ENCODE data around the gene LILRA6. TPM values are rescaled to one million over a fixed set of nuclear protein-coding genes. Genes with fewer than 3 reads are reported as not detected.

Gene LILRA6
- total and polyA plus RNA-seq, 10 of the 15 experiments (the other 5 are each of a cell fraction or from before 2014, with no cell fraction given): 0.04 to 1.7 (median 0.09) TPM; not detected in 2

DNA sequence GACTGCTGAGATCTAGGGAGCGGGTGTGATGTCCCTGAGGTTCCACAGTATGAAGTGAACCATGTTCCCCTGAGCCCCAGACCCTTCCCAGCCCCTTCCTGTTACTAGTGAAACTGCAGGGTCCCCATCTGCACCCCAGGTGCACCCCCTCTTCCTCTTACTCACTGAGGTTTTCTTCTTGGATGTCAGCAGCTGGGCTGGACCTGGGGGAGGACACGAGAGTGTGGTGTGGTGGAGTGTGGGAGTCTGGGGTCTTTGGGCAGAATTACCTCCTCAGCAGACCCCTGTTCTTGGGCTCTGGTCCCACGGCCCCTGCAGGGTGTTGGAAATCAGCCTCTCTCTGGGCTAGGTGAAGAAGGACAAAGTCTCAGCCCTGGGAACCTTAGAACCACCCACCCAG lies 3.3 kb upstream of the LILRA6 start:
- in situ Hi-C loops (cut with MboI): no loop called here
- FAIRE-seq (no peak), ATAC-seq (no peak), DNase-seq (ENCODE audit: low read depth, low spot score) (no peak)
- no TSS peak for BruUV-seq (replicated peaks)
- CTCF ChIA-PET: interaction anchor here (0.6 kb wide), 1 partner anchor 65 kb away, joined by 3 read pairs; no protein-coding TSS in a partner anchor
- Histone ChIP-seq H3K4me3 (no peak overlapping the region), H2AFZ (ENCODE audit: control insufficient read depth, low read depth, low read length) (no peak overlapping the region), H3K79me2 (ENCODE audit: control insufficient read depth, insufficient read depth, low read length) (no peaks in the 10 kb centered on the region), H4K20me1 (ENCODE audit: control insufficient read depth, insufficient read depth) (no peaks in the 10 kb centered on the region), H3K27me3 (replicated peaks in 1 of 2; ENCODE audit: control insufficient read depth in 2 of 2, insufficient read depth in 2 of 2, low read length in 1 of 2) (no peaks in the 10 kb centered on the region; a peak in 1 of 4 replicates), H3K36me3 (ENCODE audit: control insufficient read depth in 2 of 2, insufficient read depth in 2 of 2, low read length in 1 of 2) (no peaks in the 10 kb centered on the region), H3K4me2 (ENCODE audit: control insufficient read depth, insufficient read depth) (no peak overlapping the region), H3K27ac (ENCODE audit: control insufficient read depth, insufficient read depth) (no peak overlapping the region), H3K9me3 (replicated peaks; ENCODE audit: control insufficient read depth, insufficient read depth, low read length) (no peaks in the 10 kb centered on the region), H3K4me1 (ENCODE audit: control insufficient read depth, insufficient read depth, low read length) (no peaks in the 10 kb centered on the region; the same call in 1 of the 2 replicates), H3K9ac (ENCODE audit: control insufficient read depth, insufficient read depth, low read length) (no peak overlapping the region)
- SMC1A ChIA-PET (ENCODE audit: uncharacterized antibody, unreplicated experiment): no interaction called here
- RAD21 ChIA-PET (ENCODE audit: unreplicated experiment): no interaction called here
- POLR2A ChIA-PET: no interaction called here
- WGBS (ENCODE audit: insufficient coverage, insufficient replicate concordance, low lambda C conversion rate, missing lambda C conversion rate): 0% methylated on average over 3 of the region's 3 CpGs
- intact Hi-C loops (cut with micrococcal nuclease; ENCODE audit: unreplicated experiment): no loop called here
- TF ChIP-seq POLR2A (IDR thresholded peaks at IDR 0.05; ENCODE audit: low read depth, low read length) (no peak), FOS (IDR thresholded peaks at IDR 0.05; ENCODE audit: borderline replicate concordance, extremely low read depth, insufficient read length) (no peak), CREB1 (IDR thresholded peaks at IDR 0.05; ENCODE audit: low read depth) (no peak), IRF4 (IDR thresholded peaks at IDR 0.05; ENCODE audit: low read depth, low read length) (no peak), NR2F1 (conservative IDR thresholded peaks at IDR 0.05) (no peak), NFYA (IDR thresholded peaks at IDR 0.05; ENCODE audit: borderline replicate concordance, low read depth, low read length) (no peak), TAF1 (IDR thresholded peaks at IDR 0.05; ENCODE audit: borderline replicate concordance, low read depth, low read length) (no peak), RB1 (IDR thresholded peaks at IDR 0.05; ENCODE audit: borderline replicate concordance) (no peak), NRF1 (conservative IDR thresholded peaks at IDR 0.05; ENCODE audit: low read depth, low read length) (no peak), TCF12 (IDR thresholded peaks at IDR 0.05; ENCODE audit: low read depth, low read length) (no peak), JUND (IDR thresholded peaks at IDR 0.05; ENCODE audit: low read depth, low read length) (no peak)
- TF ChIP-seq, protein P1, sequence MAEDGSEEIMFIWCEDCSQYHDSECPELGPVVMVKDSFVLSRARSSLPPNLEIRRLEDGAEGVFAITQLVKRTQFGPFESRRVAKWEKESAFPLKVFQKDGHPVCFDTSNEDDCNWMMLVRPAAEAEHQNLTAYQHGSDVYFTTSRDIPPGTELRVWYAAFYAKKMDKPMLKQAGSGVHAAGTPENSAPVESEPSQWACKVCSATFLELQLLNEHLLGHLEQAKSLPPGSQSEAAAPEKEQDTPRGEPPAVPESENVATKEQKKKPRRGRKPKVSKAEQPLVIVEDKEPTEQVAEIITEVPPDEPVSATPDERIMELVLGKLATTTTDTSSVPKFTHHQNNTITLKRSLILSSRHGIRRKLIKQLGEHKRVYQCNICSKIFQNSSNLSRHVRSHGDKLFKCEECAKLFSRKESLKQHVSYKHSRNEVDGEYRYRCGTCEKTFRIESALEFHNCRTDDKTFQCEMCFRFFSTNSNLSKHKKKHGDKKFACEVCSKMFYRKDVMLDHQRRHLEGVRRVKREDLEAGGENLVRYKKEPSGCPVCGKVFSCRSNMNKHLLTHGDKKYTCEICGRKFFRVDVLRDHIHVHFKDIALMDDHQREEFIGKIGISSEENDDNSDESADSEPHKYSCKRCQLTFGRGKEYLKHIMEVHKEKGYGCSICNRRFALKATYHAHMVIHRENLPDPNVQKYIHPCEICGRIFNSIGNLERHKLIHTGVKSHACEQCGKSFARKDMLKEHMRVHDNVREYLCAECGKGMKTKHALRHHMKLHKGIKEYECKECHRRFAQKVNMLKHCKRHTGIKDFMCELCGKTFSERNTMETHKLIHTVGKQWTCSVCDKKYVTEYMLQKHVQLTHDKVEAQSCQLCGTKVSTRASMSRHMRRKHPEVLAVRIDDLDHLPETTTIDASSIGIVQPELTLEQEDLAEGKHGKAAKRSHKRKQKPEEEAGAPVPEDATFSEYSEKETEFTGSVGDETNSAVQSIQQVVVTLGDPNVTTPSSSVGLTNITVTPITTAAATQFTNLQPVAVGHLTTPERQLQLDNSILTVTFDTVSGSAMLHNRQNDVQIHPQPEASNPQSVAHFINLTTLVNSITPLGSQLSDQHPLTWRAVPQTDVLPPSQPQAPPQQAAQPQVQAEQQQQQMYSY (CRISPR knock-in tag; IDR thresholded peaks at IDR 0.05): no peak
- TF ChIP-seq, protein P2, sequence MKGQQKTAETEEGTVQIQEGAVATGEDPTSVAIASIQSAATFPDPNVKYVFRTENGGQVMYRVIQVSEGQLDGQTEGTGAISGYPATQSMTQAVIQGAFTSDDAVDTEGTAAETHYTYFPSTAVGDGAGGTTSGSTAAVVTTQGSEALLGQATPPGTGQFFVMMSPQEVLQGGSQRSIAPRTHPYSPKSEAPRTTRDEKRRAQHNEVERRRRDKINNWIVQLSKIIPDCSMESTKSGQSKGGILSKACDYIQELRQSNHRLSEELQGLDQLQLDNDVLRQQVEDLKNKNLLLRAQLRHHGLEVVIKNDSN (IDR thresholded peaks at IDR 0.05; ENCODE audit: borderline replicate concordance, extremely low read length, insufficient read depth, low read depth, low read length): no peak
- TF ChIP-seq, protein P3, sequence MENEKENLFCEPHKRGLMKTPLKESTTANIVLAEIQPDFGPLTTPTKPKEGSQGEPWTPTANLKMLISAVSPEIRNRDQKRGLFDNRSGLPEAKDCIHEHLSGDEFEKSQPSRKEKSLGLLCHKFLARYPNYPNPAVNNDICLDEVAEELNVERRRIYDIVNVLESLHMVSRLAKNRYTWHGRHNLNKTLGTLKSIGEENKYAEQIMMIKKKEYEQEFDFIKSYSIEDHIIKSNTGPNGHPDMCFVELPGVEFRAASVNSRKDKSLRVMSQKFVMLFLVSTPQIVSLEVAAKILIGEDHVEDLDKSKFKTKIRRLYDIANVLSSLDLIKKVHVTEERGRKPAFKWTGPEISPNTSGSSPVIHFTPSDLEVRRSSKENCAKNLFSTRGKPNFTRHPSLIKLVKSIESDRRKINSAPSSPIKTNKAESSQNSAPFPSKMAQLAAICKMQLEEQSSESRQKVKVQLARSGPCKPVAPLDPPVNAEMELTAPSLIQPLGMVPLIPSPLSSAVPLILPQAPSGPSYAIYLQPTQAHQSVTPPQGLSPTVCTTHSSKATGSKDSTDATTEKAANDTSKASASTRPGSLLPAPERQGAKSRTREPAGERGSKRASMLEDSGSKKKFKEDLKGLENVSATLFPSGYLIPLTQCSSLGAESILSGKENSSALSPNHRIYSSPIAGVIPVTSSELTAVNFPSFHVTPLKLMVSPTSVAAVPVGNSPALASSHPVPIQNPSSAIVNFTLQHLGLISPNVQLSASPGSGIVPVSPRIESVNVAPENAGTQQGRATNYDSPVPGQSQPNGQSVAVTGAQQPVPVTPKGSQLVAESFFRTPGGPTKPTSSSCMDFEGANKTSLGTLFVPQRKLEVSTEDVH (IDR thresholded peaks at IDR 0.05; ENCODE audit: low read depth, partially characterized antibody): no peak
- TF ChIP-seq, protein P4, sequence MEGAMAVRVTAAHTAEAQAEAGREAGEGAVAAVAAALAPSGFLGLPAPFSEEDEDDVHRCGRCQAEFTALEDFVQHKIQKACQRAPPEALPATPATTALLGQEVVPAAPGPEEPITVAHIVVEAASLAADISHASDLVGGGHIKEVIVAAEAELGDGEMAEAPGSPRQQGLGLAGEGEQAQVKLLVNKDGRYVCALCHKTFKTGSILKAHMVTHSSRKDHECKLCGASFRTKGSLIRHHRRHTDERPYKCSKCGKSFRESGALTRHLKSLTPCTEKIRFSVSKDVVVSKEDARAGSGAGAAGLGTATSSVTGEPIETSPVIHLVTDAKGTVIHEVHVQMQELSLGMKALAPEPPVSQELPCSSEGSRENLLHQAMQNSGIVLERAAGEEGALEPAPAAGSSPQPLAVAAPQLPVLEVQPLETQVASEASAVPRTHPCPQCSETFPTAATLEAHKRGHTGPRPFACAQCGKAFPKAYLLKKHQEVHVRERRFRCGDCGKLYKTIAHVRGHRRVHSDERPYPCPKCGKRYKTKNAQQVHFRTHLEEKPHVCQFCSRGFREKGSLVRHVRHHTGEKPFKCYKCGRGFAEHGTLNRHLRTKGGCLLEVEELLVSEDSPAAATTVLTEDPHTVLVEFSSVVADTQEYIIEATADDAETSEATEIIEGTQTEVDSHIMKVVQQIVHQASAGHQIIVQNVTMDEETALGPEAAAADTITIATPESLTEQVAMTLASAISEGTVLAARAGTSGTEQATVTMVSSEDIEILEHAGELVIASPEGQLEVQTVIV (IDR thresholded peaks at IDR 0.05; ENCODE audit: borderline replicate concordance, partially characterized antibody): no peak
